HUES48 (cell line): Measurements from ENCODE around the gene ITPRIPL2.

Source experiments
- H3K27ac ChIP-seq: one replicate; pipeline ENCODE4 v1.7.0; 2013; ENCODE audit warnings: low read depth, low read length, inconsistent platforms
- H3K27me3 ChIP-seq: 2 replicates; pipeline ENCODE4 v1.6.1; 2013; ENCODE audit warnings: mild to moderate bottlenecking, low read length; ENCODE audit not compliant: control insufficient read depth, insufficient read depth
- H3K36me3 ChIP-seq: 2 replicates; pipeline ENCODE4 v1.6.1; 2013; ENCODE audit warnings: low read length; ENCODE audit not compliant: control insufficient read depth, insufficient read depth
- H3K4me1 ChIP-seq: 2 replicates; pipeline ENCODE4 v1.6.1; 2013; ENCODE audit warnings: mild to moderate bottlenecking, low read length; ENCODE audit not compliant: control insufficient read depth, insufficient read depth
- H3K4me3 ChIP-seq: 2 replicates; pipeline ENCODE4 v1.5.1; 2013; ENCODE audit warnings: mild to moderate bottlenecking, low read depth, low read length
- H3K9ac ChIP-seq: 2 replicates; pipeline ENCODE4 v1.6.1; 2013; ENCODE audit warnings: mild to moderate bottlenecking, low read depth, low read length, moderate library complexity
- H3K9me3 ChIP-seq: 2 replicates; pipeline ENCODE4 v1.6.1; 2013; ENCODE audit warnings: low read length; ENCODE audit not compliant: control insufficient read depth, insufficient read depth

Gene ITPRIPL2

DNA sequence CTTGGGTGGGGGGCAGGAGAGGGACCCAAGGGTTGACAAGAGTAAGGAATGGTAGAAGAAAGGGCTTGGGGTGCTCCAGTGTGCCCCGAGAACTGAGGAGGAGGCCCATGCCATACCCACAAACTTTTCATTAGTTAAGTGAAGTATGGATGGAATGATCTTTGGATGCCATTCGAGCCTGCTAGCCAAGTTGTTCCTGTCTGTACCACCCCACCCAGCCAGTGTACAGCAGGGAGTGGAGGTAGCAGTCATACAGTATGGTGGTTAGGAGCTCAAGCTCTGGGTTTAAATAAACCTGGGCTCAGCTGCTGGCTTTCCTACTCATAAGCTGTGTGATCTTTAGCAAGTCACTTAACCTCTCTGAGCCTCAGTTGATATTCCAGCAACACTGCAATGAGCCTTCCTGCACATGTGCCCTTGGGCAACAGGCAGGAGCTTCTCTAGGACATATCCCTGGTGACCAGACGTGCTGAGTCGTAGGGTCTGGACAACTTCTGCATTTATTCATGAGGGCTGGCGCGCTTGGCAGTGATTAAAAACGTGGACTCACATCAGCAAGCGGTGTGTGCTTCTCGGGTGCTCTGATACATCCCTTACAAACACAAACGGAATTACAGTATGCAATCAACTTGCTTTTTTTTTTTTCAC, 22.9 kb downstream of the ITPRIPL2 start:
- H3K27ac ChIP-seq: no peak overlapping the region
- no peaks in the 10 kb centered on the region for H3K27me3 ChIP-seq
- no peaks in the 10 kb centered on the region for H3K9me3 ChIP-seq
- no peaks in the 10 kb centered on the region; the same call in 1 of the 2 replicates for H3K4me1 ChIP-seq
- H3K9ac ChIP-seq: no peak overlapping the region
- H3K4me3 ChIP-seq: no peak overlapping the region
- H3K36me3 ChIP-seq: no peaks in the 10 kb centered on the region

DNA sequence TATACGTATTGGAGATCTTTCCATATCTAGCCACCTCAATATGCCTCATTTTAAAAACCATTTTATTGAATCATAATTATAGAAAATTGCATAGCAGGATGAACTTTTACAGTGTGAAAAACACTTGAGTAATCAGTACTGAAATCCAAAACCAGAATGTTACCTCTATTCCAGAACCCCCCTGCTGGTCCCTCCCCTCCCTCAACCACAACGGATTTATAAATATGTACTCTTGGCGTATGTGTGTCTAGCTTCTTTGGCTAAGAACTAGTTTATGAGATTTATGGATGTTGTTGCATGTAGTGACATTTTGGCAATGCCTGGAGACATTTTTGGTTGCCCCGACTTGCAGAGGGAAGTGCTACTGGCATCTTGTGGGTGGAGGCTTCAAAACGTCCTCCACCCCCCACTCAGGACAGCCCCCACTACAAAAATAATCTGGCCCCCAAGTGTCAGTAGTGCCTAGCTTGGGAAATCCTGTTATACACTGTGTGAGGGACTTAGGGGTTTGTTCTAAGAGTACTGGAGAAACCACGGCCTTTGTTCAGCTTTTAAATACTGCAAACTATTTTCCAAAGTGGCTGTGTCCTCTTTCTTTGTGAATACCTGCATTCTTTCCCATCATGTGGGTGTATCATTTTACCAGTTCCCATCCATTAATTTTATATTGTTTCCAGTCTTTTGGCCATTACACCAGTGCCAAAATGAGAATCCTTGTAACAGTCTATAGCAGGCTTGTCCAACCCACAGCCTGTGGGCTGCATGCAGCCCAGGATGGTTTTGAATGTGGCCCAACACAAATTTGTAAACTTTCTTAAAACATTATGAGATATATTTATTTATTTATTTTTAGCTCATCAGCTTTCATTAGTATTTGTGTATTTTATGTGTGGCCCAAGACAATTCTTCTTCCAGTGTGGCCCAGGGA, 23.7 kb downstream of the ITPRIPL2 start:
- Histone ChIP-seq H3K4me3 (no peak overlapping the region), H3K9ac (no peak overlapping the region), H3K36me3 (no peaks in the 10 kb centered on the region), H3K27me3 (no peaks in the 10 kb centered on the region), H3K9me3 (no peaks in the 10 kb centered on the region), H3K4me1 (no peaks in the 10 kb centered on the region; the same call in 1 of the 2 replicates), H3K27ac (no peak overlapping the region)

DNA sequence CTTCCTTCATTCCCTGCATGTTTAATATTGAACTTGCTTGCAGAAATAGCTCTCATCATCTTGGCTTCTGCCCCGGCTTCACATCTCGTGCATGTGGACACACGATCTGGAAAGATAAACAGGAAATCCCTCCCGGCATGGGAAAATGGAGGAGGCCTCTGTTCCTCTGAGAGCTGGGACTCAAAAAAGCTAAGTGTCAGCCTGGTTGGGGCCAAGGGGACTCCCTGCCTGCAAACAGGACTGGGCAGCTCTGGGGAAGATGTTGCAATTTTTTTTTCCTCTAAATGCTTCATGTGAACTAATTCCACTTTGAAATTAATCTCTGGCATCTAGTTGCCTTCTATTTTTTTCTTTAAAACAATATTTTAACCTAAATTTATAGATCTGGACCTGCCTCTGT, 24.8 kb downstream of the ITPRIPL2 start:
- no peaks in the 10 kb centered on the region for H3K9me3 ChIP-seq
- H3K4me1 ChIP-seq: no peaks in the 10 kb centered on the region; the same call in 1 of the 2 replicates
- H3K4me3 ChIP-seq: no peak overlapping the region
- H3K9ac ChIP-seq: no peak overlapping the region
- no peaks in the 10 kb centered on the region for H3K36me3 ChIP-seq
- no peak overlapping the region for H3K27ac ChIP-seq
- no peaks in the 10 kb centered on the region for H3K27me3 ChIP-seq

DNA sequence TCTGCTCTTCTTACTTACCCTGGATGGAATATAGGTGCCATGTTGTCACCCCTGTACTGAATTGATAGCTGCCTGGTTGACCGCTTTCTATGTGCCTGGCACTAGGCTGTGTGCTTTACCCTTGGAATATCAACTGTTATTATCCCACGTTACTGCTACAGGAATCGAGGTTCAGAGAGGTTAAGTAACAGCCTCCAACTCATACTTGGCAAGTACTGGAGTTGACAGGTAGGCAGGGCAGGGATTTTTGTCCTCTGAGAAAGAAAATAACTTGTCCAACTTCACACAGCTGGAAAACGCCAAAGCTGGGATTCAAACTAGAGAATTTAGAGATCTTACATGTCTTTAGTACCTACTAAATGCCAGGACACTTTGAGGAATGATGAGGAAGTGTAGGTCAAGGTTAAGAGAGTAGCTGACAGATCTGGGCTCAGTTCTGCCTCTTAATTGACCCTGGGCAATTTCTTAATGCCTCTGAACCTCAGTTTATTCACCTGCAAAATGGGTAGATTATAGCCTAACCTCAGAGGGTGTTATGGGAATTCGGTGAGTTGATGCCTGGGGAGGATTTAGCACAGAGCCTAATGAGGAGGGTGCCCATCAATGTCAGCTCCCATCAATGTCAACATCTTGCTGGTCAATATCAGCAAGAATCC, 25.8 kb downstream of the ITPRIPL2 start:
- H3K27ac ChIP-seq: no peak overlapping the region
- no peak overlapping the region for H3K9ac ChIP-seq
- no peaks in the 10 kb centered on the region; the same call in 1 of the 2 replicates for H3K4me1 ChIP-seq
- H3K27me3 ChIP-seq: no peaks in the 10 kb centered on the region
- no peak overlapping the region for H3K4me3 ChIP-seq
- no peaks in the 10 kb centered on the region for H3K9me3 ChIP-seq
- H3K36me3 ChIP-seq: no peaks in the 10 kb centered on the region

DNA sequence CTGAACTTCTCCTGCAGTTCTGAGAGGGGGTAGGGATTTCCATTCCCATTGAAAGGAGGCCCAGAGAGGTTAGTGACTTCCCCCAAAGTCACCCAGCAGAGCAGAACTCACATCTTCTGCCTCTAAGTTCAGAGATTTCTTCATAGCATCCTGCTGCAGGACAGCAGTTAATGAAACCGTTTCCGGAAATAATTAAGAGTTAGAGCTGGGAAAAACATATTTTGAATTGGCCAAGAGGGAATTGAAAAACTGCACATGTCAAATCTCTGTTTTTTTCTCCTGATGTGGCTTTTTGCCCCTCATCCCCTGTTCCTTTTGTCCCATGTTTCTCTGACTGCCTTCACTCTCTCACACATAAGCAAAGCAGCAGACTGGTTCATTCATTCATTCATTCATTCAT, 26.6 kb downstream of the ITPRIPL2 start:
- no peak overlapping the region for H3K27ac ChIP-seq
- no peaks in the 10 kb centered on the region for H3K36me3 ChIP-seq
- no peaks in the 10 kb centered on the region for H3K27me3 ChIP-seq
- no peak overlapping the region for H3K4me3 ChIP-seq
- no peak overlapping the region for H3K9ac ChIP-seq
- H3K4me1 ChIP-seq: no peaks in the 10 kb centered on the region; the same call in 1 of the 2 replicates
- no peaks in the 10 kb centered on the region for H3K9me3 ChIP-seq

DNA sequence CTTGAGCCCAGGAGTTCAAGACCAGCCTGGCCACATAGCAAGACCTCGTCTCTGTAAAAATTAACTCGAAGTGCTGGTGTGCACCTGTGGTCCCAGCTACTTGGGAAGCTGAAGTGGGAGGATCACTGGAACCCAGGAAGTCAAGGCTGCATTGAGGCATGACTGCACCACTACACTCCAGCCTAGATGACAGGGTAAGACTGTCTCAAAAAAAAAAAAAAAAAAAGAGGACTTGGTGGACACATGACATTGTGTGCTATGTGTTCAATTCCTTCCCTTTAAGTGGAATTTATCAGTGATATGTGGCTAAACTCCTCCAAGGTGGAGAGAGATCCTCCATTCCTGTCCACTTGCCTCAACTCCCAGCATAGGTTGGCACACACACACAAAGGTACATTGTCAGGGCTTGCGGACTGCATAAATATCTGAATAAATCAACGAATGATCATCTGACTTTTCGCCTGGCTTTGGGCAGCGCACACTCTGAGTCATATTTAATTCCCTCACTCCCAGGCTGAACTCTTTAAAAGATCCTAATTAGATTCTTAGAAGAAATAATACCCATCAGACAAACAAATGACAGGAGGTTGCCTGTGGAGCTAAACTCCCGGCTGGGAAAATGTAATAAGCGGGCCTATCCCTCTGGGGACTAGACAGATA, 29.3 kb downstream of the ITPRIPL2 start:
- H3K9ac ChIP-seq: no peak overlapping the region
- H3K27ac ChIP-seq: no peak overlapping the region
- H3K9me3 ChIP-seq: no peaks in the 10 kb centered on the region
- no peak overlapping the region for H3K4me3 ChIP-seq
- no peaks in the 10 kb centered on the region for H3K4me1 ChIP-seq
- H3K36me3 ChIP-seq: no peaks in the 10 kb centered on the region
- no peaks in the 10 kb centered on the region for H3K27me3 ChIP-seq

DNA sequence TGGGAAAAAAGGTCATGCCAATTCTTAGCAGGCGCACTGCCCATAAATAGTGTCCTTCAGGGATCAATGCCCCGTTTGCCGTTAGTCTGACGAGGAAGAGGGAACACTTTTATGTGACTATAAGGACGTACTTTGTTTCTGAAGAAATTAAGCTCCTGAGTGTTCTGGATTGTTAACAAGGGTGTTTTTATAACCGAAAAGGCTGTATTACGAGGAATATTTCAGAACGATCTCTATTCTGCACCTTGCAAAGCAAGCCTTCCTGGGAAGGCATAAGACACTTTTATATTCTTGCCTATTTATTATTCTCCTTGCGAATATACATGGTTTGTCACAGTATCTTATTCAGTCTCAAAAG, 29.8 kb downstream of the ITPRIPL2 start:
- Histone ChIP-seq H3K4me3 (no peak overlapping the region), H3K9ac (no peak overlapping the region), H3K27ac (no peak overlapping the region), H3K4me1 (no peaks in the 10 kb centered on the region), H3K27me3 (no peaks in the 10 kb centered on the region), H3K9me3 (no peaks in the 10 kb centered on the region), H3K36me3 (no peaks in the 10 kb centered on the region)

DNA sequence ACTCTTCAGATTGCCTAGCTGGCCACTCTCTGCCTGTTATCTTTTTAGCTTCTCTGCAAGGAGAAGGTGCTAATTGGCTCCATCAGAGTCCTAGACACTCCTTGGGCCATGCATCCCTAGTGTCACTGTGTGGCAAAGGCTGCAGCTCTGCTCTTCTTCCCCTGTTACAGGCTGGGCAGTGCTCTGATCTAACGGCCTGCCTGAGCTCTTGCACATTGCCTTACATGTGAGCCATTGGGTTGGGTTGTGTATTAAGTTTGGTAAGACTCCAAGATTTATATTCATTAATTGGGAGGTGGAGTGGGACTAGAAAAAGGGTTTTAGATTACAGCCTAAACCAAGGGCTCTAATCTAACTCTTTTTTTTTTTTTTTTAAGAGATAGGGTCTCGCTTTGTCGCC, 31.2 kb downstream of the ITPRIPL2 start:
- Histone ChIP-seq H3K27me3 (no peaks in the 10 kb centered on the region), H3K9me3 (no peaks in the 10 kb centered on the region), H3K36me3 (no peaks in the 10 kb centered on the region), H3K4me3 (no peak overlapping the region), H3K9ac (no peak overlapping the region), H3K27ac (no peak overlapping the region), H3K4me1 (no peaks in the 10 kb centered on the region)

DNA sequence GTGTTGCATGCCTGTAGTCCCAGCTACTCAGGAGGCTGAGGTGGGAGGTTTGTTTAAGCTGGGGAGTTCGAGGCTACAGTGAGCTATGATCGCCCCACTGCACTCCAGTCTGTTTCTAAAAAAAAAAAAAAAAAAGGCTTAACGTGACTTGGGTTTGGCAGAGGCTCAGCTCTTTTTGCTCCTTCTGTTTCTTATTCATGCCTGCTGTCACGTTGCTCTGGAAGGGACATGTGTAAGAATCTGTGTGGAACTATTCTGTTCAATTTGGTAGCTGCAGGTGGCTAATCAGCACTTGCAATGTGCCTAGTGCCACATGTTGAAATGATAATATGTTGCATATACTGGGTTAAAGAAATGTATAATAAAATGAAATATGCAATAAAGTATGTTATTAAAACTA, 33.4 kb downstream of the ITPRIPL2 start:
- H3K4me3 ChIP-seq: no peak overlapping the region
- no peaks in the 10 kb centered on the region for H3K4me1 ChIP-seq
- no peak overlapping the region for H3K9ac ChIP-seq
- no peaks in the 10 kb centered on the region for H3K27me3 ChIP-seq
- no peak overlapping the region for H3K27ac ChIP-seq
- H3K36me3 ChIP-seq: no peaks in the 10 kb centered on the region
- H3K9me3 ChIP-seq: no peaks in the 10 kb centered on the region

DNA sequence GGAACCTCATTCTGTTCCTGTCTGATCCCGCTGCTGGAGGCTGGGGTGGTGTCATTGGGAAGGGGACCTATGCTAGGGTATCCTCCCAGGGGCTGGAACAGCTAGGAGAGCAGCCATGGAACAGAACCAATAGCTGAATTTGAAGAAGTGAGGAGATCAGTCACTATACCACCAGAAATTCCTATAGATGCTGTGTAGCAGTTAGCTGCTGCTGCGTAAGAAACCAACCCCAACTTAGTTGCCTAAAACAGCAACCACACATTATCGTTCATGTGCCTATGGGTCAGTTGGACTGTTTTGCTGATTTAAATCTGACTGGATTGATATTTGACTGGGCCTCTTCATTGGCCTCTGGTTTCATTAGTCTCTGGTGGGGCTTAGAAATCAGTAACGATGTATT, 33.9 kb downstream of the ITPRIPL2 start:
- Histone ChIP-seq H3K27ac (no peak overlapping the region), H3K4me3 (no peak overlapping the region), H3K9ac (no peak overlapping the region), H3K4me1 (no peaks in the 10 kb centered on the region), H3K9me3 (no peaks in the 10 kb centered on the region), H3K27me3 (no peaks in the 10 kb centered on the region), H3K36me3 (no peaks in the 10 kb centered on the region)
